NCI-H2196 (cell line): ENCODE data around the gene NCAPG2.

ENCODE experiments used
- DNase-seq: peaks from one replicate; lab custom pipeline; 2025; ENCODE audit not compliant: unreplicated experiment; lab: John Stamatoyannopoulos, UW

Gene NCAPG2

GRCh38 chr7:158583143-158583542 lies 121.5 kb downstream of the NCAPG2 start:
- no peak for DNase-seq

GRCh38 chr7:158582089-158582456 lies 122.5 kb downstream of the NCAPG2 start:
- peak; percentile 22 for DNase-seq

GRCh38 chr7:158581440-158582088 lies 123.0 kb downstream of the NCAPG2 start:
- DNase-seq, result peak; percentile 52
